ENCODE results near the gene SH3PXD2A. TPM values are rescaled to one million over a fixed set of nuclear protein-coding genes. Genes with fewer than 3 reads are reported as not detected.
"Not testable (repeated sequence)": the region's sequence is repeated elsewhere in the genome, so short reads cannot be mapped to it uniquely, and the experiment has no call there.

Gene SH3PXD2A
- total RNA-seq, 5 donors from 2014 or later (not counting 1 experiment from before 2014, with no cell fraction given), result 5.8 to 11.8 (median 9.8) TPM

- no peaks in the 10 kb centered on the region for H3K27me3 Mint-ChIP-seq
- no peak overlapping the region for H3K4me3 Mint-ChIP-seq
- no peaks in the 10 kb centered on the region for H3K9me3 ChIP-seq
- no peak for ATAC-seq (replicated peaks in 1 of 4)
- CTCF ChIA-PET, result no interaction called here
- no peaks in the 10 kb centered on the region for H3K36me3 ChIP-seq (ENCODE audit: control insufficient read depth in 2 of 2, extremely low read depth in 1 of 2, insufficient read depth in 1 of 2, low read length in 1 of 2)
- no peaks in the 10 kb centered on the region for H3K9me3 Mint-ChIP-seq
- no peaks in the 10 kb centered on the region for H3K36me3 Mint-ChIP-seq
- peaks cover 7 to 16% (median 13%) of the 10 kb centered on the region in 3 donors for H3K4me1 Mint-ChIP-seq
- no peak for DNase-seq
- H3K27me3 ChIP-seq (replicated peaks in 1 of 2; ENCODE audit: control insufficient read depth in 2 of 2, extremely low read depth in 1 of 2, insufficient read depth in 2 of 2, low read length in 1 of 2), result peaks cover 0 to 8% of the 10 kb centered on the region in 2 experiments
- H3K27ac ChIP-seq (ENCODE audit: low read length), result no peak overlapping the region
- 83% methylated on average over 4 of the region's 12 CpGs for WGBS (ENCODE audit: insufficient coverage)
- H3K4me1 ChIP-seq (ENCODE audit: control insufficient read depth in 1 of 2, extremely low read depth in 1 of 2, insufficient read depth in 2 of 2, low read length in 2 of 2), result peaks cover 3 to 11% of the 10 kb centered on the region in 2 experiments
- POLR2A ChIA-PET, result no interaction called here
- H3K27ac Mint-ChIP-seq, result no peak overlapping the region
- H3K4me3 ChIP-seq (ENCODE audit: control insufficient read depth in 1 of 2, extremely low read depth in 1 of 2, low read length in 1 of 2), result no peak overlapping the region
Observed at GRCh38 chr10:103776878-103777591, 78.3 kb downstream of the SH3PXD2A start.

- Histone ChIP-seq H3K27me3 (replicated peaks in 1 of 2; ENCODE audit: control insufficient read depth in 2 of 2, extremely low read depth in 1 of 2, insufficient read depth in 2 of 2, low read length in 1 of 2) (peaks cover 0 to 7% of the 10 kb centered on the region in 2 experiments), H3K36me3 (ENCODE audit: control insufficient read depth in 2 of 2, extremely low read depth in 1 of 2, insufficient read depth in 1 of 2, low read length in 1 of 2) (no peaks in the 10 kb centered on the region), H3K4me3 (ENCODE audit: control insufficient read depth in 1 of 2, extremely low read depth in 1 of 2, low read length in 1 of 2) (no peak overlapping the region), H3K4me1 (ENCODE audit: control insufficient read depth in 1 of 2, extremely low read depth in 1 of 2, insufficient read depth in 2 of 2, low read length in 2 of 2) (peaks cover 5 to 21% of the 10 kb centered on the region in 2 experiments), H3K9me3 (no peaks in the 10 kb centered on the region), H3K27ac (ENCODE audit: low read length) (no peak overlapping the region)
- H3K27ac Mint-ChIP-seq, result no peak overlapping the region
- ATAC-seq (replicated peaks in 1 of 4) (no peak), DNase-seq (no peak)
- no peak overlapping the region for H3K4me3 Mint-ChIP-seq
- peaks cover 17 to 21% (median 19%) of the 10 kb centered on the region in 3 donors for H3K4me1 Mint-ChIP-seq
- no peaks in the 10 kb centered on the region for H3K27me3 Mint-ChIP-seq
- no peaks in the 10 kb centered on the region for H3K9me3 Mint-ChIP-seq
- POLR2A ChIA-PET, result no interaction called here
- CTCF ChIA-PET, result interaction anchor here (0.6 to 0.7 kb wide), 2 partner anchors 570 to 1398 kb away, joined by 3 read pairs; no protein-coding TSS in a partner anchor
- no peaks in the 10 kb centered on the region for H3K36me3 Mint-ChIP-seq
- WGBS (ENCODE audit: insufficient coverage), result 92% methylated on average over 2 of the region's 5 CpGs
Observed at GRCh38 chr10:103775776-103776175, 79.6 kb downstream of the SH3PXD2A start.

GRCh38 chr10:103772846-103773245, 82.5 kb downstream of the SH3PXD2A start:
- peaks cover 15 to 28% of the 10 kb centered on the region in 2 experiments for H3K4me1 ChIP-seq (ENCODE audit: control insufficient read depth in 1 of 2, extremely low read depth in 1 of 2, insufficient read depth in 2 of 2, low read length in 2 of 2)
- CTCF ChIA-PET, result interaction anchor here (0.5 to 1.6 kb wide), 5 partner anchors 9 to 60 kb away, joined by 3 to 4 read pairs (median 3); no protein-coding TSS in a partner anchor
- H3K9me3 ChIP-seq; H3K27me3 Mint-ChIP-seq; H3K9me3 Mint-ChIP-seq; H3K27me3 ChIP-seq (replicated peaks in 1 of 2; ENCODE audit: control insufficient read depth in 2 of 2, extremely low read depth in 1 of 2, insufficient read depth in 2 of 2, low read length in 1 of 2); H3K36me3 Mint-ChIP-seq; H3K36me3 ChIP-seq (ENCODE audit: control insufficient read depth in 2 of 2, extremely low read depth in 1 of 2, insufficient read depth in 1 of 2, low read length in 1 of 2); ATAC-seq (replicated peaks in 1 of 4); DNase-seq: not testable (repeated sequence)
- POLR2A ChIA-PET, result interaction anchor here (0.6 to 0.7 kb wide), 4 partner anchors 20 to 396 kb away, joined by 3 to 5 read pairs (median 4); no protein-coding TSS in a partner anchor
- H3K4me3 ChIP-seq (ENCODE audit: control insufficient read depth in 1 of 2, extremely low read depth in 1 of 2, low read length in 1 of 2), result peak overlapping the region; percentile 60 to 65
- H3K4me3 Mint-ChIP-seq, result peak overlapping the region; percentile 87 to 93 (median 93)
- H3K4me1 Mint-ChIP-seq, result peaks cover 27 to 42% (median 34%) of the 10 kb centered on the region in 3 donors
- H3K27ac ChIP-seq (ENCODE audit: low read length), result peak overlapping the region; percentile 73
- 83% methylated on average over 6 of the region's 13 CpGs for WGBS (ENCODE audit: insufficient coverage)
- H3K27ac Mint-ChIP-seq, result peak overlapping the region; percentile 97 to 98

GRCh38 chr10:103772096-103772845, 83.1 kb downstream of the SH3PXD2A start:
- DNase-seq (peak in 34 of 35 experiments; percentile 13 to 70 (median 44)), ATAC-seq (replicated peaks in 1 of 4) (peak; percentile 80 to 90 (median 86))
- Histone ChIP-seq H3K9me3 (no peaks in the 10 kb centered on the region), H3K27ac (ENCODE audit: low read length) (peak overlapping the region; percentile 73), H3K36me3 (ENCODE audit: control insufficient read depth in 2 of 2, extremely low read depth in 1 of 2, insufficient read depth in 1 of 2, low read length in 1 of 2) (no peaks in the 10 kb centered on the region), H3K4me1 (ENCODE audit: control insufficient read depth in 1 of 2, extremely low read depth in 1 of 2, insufficient read depth in 2 of 2, low read length in 2 of 2) (peaks cover 17 to 34% of the 10 kb centered on the region in 2 experiments), H3K27me3 (replicated peaks in 1 of 2; ENCODE audit: control insufficient read depth in 2 of 2, extremely low read depth in 1 of 2, insufficient read depth in 2 of 2, low read length in 1 of 2) (peaks cover 0 to under 1% of the 10 kb centered on the region in 2 experiments), H3K4me3 (ENCODE audit: control insufficient read depth in 1 of 2, extremely low read depth in 1 of 2, low read length in 1 of 2) (peak overlapping the region; percentile 60 to 65)
- peak overlapping the region; percentile 97 to 98 for H3K27ac Mint-ChIP-seq
- H3K9me3 Mint-ChIP-seq, result no peaks in the 10 kb centered on the region
- H3K27me3 Mint-ChIP-seq, result no peaks in the 10 kb centered on the region
- H3K4me1 Mint-ChIP-seq, result peaks cover 32 to 47% (median 39%) of the 10 kb centered on the region in 3 donors
- ChIA-PET CTCF (interaction anchor here (0.5 to 1.6 kb wide), 5 partner anchors 14 to 858 kb away, joined by 3 to 4 read pairs (median 3); no protein-coding TSS in a partner anchor), POLR2A (interaction anchor here (0.6 kb wide), 3 partner anchors 19 to 396 kb away, joined by 3 to 4 read pairs (median 3); no protein-coding TSS in a partner anchor)
- under 1% methylated on average over 26 of the region's 28 CpGs for WGBS (ENCODE audit: insufficient coverage)
- H3K36me3 Mint-ChIP-seq, result no peaks in the 10 kb centered on the region
- peak overlapping the region; percentile 87 to 93 (median 93) for H3K4me3 Mint-ChIP-seq

GRCh38 chr10:103770139-103770538, 85.2 kb downstream of the SH3PXD2A start:
- ChIA-PET CTCF (interaction anchor here in 1 of 2 donors (0.6 kb wide), 1 partner anchor 18 kb away, joined by 4 read pairs; no protein-coding TSS in a partner anchor), POLR2A (no interaction called here)
- no peaks in the 10 kb centered on the region for H3K36me3 ChIP-seq (ENCODE audit: control insufficient read depth in 2 of 2, extremely low read depth in 1 of 2, insufficient read depth in 1 of 2, low read length in 1 of 2)
- Mint-ChIP-seq H3K9me3 (no peaks in the 10 kb centered on the region), H3K27ac (no peak overlapping the region), H3K36me3 (no peaks in the 10 kb centered on the region), H3K4me1 (peaks cover 52 to 68% (median 61%) of the 10 kb centered on the region in 3 donors), H3K27me3 (no peaks in the 10 kb centered on the region), H3K4me3 (no peak overlapping the region)
- WGBS (ENCODE audit: insufficient coverage), result 76% methylated on average over 2 of the region's 2 CpGs
- no peaks in the 10 kb centered on the region for H3K27me3 ChIP-seq (replicated peaks in 1 of 2; ENCODE audit: control insufficient read depth in 2 of 2, extremely low read depth in 1 of 2, insufficient read depth in 2 of 2, low read length in 1 of 2)
- no peak overlapping the region for H3K27ac ChIP-seq (ENCODE audit: low read length)
- H3K9me3 ChIP-seq, result no peaks in the 10 kb centered on the region
- H3K4me1 ChIP-seq (ENCODE audit: control insufficient read depth in 1 of 2, extremely low read depth in 1 of 2, insufficient read depth in 2 of 2, low read length in 2 of 2), result peaks cover 38 to 55% of the 10 kb centered on the region in 2 experiments
- H3K4me3 ChIP-seq (ENCODE audit: control insufficient read depth in 1 of 2, extremely low read depth in 1 of 2, low read length in 1 of 2), result no peak overlapping the region
- no peak for ATAC-seq (replicated peaks in 1 of 4)
- DNase-seq, result no peak

- Mint-ChIP-seq H3K27ac (no peak overlapping the region), H3K4me1 (peaks cover 62 to 78% (median 69%) of the 10 kb centered on the region in 3 donors), H3K4me3 (no peak overlapping the region), H3K27me3 (no peaks in the 10 kb centered on the region), H3K36me3 (no peaks in the 10 kb centered on the region), H3K9me3 (no peaks in the 10 kb centered on the region)
- DNase-seq (no peak), ATAC-seq (replicated peaks in 1 of 4) (no peak)
- Histone ChIP-seq H3K27ac (ENCODE audit: low read length) (no peak overlapping the region), H3K27me3 (replicated peaks in 1 of 2; ENCODE audit: control insufficient read depth in 2 of 2, extremely low read depth in 1 of 2, insufficient read depth in 2 of 2, low read length in 1 of 2) (no peaks in the 10 kb centered on the region), H3K36me3 (ENCODE audit: control insufficient read depth in 2 of 2, extremely low read depth in 1 of 2, insufficient read depth in 1 of 2, low read length in 1 of 2) (no peaks in the 10 kb centered on the region), H3K4me3 (ENCODE audit: control insufficient read depth in 1 of 2, extremely low read depth in 1 of 2, low read length in 1 of 2) (no peak overlapping the region), H3K4me1 (ENCODE audit: control insufficient read depth in 1 of 2, extremely low read depth in 1 of 2, insufficient read depth in 2 of 2, low read length in 2 of 2) (peaks cover 48 to 65% of the 10 kb centered on the region in 2 experiments), H3K9me3 (no peaks in the 10 kb centered on the region)
- POLR2A ChIA-PET, result no interaction called here
- 100% methylated on average over 2 of the region's 10 CpGs for WGBS (ENCODE audit: insufficient coverage)
- CTCF ChIA-PET, result interaction anchor here in 1 of 2 donors (0.6 kb wide), 1 partner anchor 187 kb away, joined by 4 read pairs; no protein-coding TSS in a partner anchor
Observed at GRCh38 chr10:103769176-103769575, 86.2 kb downstream of the SH3PXD2A start.

Data from T-cell (primary cell).